Ishikawa (cell line): Measurements from ENCODE around the gene TBC1D9.

Experiments
- CEBPB ChIP-seq: IDR thresholded peaks from 2 replicates; pipeline ENCODE4 v1.6.1; 2012
- EP300 ChIP-seq: IDR thresholded peaks from 2 replicates; pipeline ENCODE4 v1.6.1; 2012; ENCODE audit warnings: borderline replicate concordance
- RAD21 ChIP-seq: IDR thresholded peaks from 2 replicates; pipeline ENCODE4 v1.6.1; 2012; ENCODE audit warnings: low read depth
- TAF1 ChIP-seq: IDR thresholded peaks from 2 replicates; pipeline ENCODE4 v1.6.1; 2012; ENCODE audit warnings: low read depth, mild to moderate bottlenecking
- TCF12 ChIP-seq: IDR thresholded peaks from 2 replicates; pipeline ENCODE4 v1.6.1; 2012; ENCODE audit warnings: low read depth
- ZBTB7A ChIP-seq: IDR thresholded peaks from 2 replicates; pipeline ENCODE4 v1.6.1; 2012; ENCODE audit warnings: low read depth
- TF ChIP-seq, protein P1 (sequence below): IDR thresholded peaks from 2 replicates; pipeline ENCODE4 v1.6.1; 2012; ENCODE audit warnings: low read depth, mild to moderate bottlenecking
- TF ChIP-seq, protein P2 (sequence below): IDR thresholded peaks from 2 replicates; pipeline ENCODE4 v1.6.1; 2012

DNA sequence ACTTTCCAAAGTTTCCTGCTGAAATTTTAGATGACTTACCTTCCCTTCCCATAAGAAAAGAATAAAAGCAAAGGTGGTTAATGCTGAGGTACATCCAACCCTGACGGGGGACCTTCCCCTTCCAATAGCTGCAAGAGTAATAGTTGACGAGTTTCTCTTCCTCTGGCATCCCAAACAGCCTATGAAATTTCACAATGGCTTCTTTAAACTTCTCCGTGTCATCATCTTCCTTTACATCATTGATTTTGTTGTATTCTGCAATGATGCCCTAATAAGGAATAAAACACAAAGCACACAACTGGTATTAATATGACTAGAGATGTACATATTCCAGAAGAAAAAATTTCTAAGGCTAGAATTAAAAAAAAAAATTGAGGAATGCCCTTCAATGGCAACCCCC lies 76.6 kb downstream of the TBC1D9 start:
- TF ChIP-seq RAD21 = no peak
- TF ChIP-seq, protein P1, sequence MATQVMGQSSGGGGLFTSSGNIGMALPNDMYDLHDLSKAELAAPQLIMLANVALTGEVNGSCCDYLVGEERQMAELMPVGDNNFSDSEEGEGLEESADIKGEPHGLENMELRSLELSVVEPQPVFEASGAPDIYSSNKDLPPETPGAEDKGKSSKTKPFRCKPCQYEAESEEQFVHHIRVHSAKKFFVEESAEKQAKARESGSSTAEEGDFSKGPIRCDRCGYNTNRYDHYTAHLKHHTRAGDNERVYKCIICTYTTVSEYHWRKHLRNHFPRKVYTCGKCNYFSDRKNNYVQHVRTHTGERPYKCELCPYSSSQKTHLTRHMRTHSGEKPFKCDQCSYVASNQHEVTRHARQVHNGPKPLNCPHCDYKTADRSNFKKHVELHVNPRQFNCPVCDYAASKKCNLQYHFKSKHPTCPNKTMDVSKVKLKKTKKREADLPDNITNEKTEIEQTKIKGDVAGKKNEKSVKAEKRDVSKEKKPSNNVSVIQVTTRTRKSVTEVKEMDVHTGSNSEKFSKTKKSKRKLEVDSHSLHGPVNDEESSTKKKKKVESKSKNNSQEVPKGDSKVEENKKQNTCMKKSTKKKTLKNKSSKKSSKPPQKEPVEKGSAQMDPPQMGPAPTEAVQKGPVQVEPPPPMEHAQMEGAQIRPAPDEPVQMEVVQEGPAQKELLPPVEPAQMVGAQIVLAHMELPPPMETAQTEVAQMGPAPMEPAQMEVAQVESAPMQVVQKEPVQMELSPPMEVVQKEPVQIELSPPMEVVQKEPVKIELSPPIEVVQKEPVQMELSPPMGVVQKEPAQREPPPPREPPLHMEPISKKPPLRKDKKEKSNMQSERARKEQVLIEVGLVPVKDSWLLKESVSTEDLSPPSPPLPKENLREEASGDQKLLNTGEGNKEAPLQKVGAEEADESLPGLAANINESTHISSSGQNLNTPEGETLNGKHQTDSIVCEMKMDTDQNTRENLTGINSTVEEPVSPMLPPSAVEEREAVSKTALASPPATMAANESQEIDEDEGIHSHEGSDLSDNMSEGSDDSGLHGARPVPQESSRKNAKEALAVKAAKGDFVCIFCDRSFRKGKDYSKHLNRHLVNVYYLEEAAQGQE = no peak
- no peak for TF ChIP-seq TAF1
- no peak for TF ChIP-seq CEBPB
- TF ChIP-seq, protein P2, sequence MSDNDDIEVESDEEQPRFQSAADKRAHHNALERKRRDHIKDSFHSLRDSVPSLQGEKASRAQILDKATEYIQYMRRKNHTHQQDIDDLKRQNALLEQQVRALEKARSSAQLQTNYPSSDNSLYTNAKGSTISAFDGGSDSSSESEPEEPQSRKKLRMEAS = no peak
- TF ChIP-seq TCF12 = no peak
- TF ChIP-seq EP300 = no peak
- TF ChIP-seq ZBTB7A = no peak
